HG03025 (cell line): ENCODE measurements around the gene FGF23.

ENCODE experiments used
- ATAC-seq: cut with Tn5 transposase; IDR thresholded peaks from one replicate; pipeline ENCODE4 v1.9.1; 2021; ENCODE audit warnings: mild to moderate bottlenecking, moderate library complexity; ENCODE audit not compliant: unreplicated experiment, low FRiP score

FGF23 gene

DNA sequence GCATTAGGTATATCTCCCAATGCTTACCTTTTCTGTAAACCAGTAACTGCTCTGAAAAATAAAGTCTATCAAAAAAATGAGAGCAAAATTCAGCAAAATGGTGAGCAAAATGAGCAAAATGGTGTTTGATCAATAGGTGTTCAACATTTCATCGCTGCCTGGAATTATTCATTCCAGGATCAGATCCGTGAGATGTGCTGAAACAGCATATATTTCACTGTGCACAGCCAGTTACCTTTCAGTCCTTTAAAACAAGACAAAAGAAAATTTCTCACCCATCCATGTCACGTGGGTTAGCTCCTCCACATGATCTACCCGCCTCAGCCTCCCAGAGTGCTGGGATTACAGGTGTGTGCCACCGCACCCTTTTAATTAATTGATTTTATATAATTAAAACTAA, 8.1 kb upstream of the FGF23 start:
- no peak for ATAC-seq

DNA sequence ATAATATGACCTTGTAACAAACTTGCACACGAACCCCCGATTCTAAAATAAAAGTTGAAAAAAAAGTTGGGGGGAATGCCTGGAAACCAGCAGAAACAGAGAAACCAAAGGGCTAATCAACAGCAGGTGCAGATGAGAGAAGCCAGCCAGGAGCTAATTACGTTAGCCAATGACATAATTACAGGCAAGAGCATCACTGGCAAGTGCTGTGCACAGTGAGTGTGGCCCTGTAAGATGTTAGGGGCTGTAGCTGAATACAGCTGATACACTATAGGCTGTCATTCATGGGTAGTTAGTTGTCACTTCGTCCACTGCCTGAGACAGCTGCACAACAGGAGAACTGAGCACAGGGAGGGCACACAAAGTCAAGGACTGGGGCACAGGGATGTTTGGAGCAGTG, 7.3 kb upstream of the FGF23 start:
- ATAC-seq: no peak

DNA sequence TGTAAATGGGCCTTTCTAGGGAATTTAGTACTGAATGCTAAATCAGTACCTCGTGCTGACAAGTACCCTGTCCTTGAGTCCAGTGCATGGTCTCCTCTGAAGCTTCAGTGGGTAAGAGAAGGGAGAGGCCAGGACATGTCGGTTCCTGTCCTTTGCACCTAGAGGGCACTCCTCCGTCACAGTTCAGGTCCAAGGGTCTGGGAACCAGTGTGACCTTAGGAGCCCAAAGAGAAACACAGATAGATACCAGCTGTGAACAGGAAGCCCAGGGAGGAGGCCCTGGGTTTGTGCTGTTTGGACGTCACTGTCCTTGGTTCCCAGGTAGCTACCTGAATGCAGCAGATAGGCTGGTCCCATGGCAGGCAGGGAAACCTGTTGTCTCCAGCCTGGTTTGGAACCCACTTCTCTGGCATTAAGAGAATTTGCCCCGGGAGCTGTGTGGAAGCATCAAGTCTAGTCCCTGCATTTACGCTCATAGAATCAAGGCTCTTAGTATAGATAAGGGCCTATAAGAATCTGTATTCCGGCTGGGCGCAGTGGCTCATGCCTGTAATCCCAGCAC, 3.9 kb upstream of the FGF23 start:
- ATAC-seq: no peak

DNA sequence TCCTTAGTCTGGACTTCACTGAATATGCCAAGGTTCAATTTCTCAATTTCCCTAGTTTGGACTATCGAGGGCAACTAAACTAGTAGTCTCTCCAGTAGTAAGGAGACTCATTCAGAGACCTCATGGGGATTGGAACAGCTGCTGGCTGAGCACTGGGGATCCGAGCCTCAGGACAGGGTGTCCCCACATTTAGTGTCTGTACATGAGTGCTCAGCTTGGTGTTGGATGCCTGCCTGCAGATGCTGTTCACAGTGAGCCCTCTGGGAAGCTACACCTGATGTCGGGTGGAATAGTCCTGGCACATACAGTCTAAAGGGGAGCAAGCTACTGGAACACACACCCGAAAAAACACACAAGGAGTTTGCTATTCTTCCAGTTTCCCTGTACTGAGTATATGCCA, 820 bp upstream of the FGF23 start:
- ATAC-seq: no peak

DNA sequence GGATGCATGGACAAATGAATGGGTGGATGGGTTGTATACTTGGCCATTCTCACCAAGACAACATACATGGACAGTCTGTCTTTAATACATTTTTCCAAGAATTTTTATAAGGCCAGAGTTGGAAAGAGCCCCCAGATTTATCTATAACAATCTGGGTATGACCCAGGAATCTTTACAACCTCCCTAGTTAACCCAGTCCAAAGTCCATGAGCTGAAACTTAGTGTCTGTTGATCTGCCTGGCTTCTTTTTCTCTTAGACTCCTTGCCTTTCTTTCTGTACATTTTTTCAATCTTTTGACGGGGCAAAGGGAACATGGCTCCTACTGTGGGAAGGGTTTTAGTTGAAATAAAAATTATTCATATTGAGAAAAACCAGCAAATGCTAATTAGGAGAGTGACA, 740 bp downstream of the FGF23 start:
- ATAC-seq: no peak

DNA sequence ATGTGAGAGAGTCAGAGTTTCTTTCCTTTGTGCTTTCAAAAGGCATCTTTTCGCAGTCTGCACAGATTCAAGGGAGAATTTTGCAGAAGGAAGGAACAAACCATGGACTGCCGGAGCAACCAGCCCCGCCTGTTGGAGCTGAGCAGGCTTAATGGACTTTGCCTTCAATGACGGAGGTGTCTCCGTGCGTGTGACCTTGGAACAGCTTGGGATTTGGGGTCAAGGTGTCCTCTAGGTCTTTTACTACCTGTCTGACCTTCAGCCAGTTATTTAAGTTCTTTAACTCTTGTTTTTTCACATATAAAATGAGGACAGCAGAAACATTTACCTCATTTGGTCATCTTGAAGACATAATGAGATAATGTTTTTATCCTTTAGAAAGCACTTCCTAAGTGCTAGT, 4.1 kb downstream of the FGF23 start:
- ATAC-seq: no peak

DNA sequence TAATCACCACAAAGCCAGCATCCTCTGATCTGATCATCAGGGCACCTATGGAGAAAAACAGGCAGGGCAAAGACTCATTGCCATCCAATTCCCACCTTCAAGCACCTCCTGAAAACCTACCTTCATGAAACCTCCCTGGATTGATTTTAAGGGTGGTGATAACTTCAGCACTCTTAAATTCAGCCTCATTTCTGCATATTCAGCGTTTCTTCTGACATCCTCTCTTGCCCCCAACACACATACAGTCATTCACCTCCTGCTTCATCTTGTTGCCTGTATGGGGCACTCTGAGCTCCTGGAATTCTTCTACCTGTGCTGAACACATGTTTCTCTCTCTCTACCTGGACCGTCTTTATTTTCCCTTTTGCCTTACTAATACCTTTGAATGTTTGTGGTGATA, 6.9 kb downstream of the FGF23 start:
- ATAC-seq: no peak

DNA sequence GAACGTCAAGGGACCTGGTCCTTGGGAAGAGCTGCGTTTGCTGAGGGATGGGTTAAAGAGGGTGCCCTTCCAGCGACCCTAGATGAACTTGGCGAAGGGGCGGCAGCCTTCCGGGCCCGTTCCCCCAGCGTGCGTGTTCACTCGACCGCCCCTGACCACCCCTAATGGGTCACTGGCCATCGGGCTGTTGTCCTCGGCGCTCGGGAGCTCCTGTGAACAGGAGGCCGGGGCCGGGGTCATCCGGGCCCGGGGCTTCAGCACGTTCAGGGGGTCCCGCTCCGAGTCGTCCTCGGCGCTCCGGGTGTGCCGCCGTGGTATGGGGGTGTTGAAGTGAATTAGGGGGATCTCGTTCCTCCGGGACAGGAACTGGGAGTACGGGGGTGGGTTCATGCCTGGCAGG, 9.2 kb downstream of the FGF23 start:
- ATAC-seq: no peak

DNA sequence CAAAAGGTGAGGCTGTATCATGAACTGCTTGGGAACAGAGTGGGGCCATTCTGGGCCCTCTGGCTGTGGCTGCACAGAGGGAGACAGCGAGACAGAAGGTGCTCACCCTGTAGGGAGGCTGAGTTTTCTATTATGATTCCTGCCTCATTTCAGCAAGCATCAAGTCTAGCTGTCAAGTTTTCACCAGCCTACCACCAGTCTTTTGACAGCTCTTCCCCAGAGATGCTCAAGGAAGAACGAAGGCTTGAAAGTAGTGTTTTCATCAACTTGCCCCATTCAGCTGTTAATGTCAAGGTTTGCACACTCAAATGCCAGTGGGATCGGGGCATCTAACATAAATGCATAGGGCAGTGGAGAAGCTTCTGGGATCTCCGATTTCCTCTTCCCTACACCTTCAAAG, 10.0 kb downstream of the FGF23 start:
- ATAC-seq: no peak

DNA sequence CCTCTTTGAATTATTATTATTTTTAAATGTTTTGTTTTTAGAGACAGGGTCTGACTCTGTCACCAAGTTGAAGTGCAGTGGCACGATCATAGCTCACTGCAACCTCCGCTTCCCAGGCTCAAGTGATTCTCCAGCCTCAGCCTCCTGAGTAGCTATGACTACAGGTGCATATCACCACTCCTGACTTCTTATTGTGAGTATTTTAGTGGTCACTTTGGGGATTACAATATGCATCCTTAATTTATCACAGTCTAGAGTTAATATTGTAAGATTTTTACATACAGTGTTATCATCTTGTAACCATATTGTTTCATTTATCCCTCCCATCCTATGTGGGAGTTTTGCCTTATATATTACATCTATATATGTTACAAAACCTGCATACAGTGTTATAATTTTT, 13.4 kb downstream of the FGF23 start:
- no peak for ATAC-seq

DNA sequence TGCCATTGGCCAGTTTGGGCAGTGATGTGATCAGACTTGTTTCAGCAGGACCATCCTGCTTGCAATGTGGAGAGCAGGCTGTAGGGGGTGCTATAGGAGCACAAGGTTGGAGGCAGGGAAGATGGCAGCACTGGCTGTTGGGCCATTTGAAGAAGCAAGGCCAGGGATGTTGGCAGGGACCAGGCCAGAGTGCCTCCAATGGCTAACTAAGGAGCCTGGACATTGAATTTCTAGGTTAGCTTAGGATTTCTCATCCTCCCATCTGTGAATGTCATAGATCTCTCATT, 23.5 kb downstream of the FGF23 start:
- ATAC-seq: no peak

DNA sequence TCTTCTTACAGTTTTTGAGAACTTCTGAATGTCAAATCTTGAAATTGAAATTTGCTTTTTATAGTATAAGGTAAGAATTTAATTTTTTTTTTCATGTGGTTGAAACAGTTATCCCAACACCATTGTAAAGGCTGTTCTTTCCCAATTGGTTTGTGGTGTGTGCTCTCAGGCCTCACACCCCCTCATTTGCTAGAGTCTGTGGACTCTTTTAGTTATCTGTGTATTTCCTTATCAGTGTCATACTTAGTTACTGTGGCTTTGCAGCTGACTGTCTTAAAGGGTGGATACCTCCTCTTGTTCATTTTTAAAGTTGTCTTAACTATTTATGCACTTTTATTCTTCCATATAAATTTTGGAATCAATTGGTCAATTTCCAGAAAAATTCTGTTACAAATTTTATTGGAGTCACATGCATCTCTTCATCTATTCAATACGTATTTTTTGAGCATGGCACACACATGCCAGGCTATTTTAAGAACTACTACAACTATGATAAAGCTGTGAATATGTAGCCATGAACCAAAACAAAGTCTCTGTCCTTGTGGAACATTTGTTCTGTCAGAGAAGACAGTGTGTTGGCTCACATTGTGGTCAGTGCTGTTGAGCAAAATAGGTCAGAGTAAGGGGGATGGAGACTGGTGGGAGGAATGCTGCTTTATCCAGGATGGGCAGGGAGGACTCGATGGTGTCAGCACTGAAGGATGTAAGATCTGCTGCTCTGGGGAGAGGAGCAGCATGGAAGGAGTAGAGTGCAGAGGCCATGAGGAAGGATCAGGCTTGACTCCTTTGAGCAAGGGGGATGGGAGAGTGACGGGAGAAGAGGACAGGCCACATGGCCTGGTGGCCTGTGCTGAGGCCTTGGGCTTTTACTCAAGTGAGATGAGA, 24.1 kb downstream of the FGF23 start:
- ATAC-seq: no peak

DNA sequence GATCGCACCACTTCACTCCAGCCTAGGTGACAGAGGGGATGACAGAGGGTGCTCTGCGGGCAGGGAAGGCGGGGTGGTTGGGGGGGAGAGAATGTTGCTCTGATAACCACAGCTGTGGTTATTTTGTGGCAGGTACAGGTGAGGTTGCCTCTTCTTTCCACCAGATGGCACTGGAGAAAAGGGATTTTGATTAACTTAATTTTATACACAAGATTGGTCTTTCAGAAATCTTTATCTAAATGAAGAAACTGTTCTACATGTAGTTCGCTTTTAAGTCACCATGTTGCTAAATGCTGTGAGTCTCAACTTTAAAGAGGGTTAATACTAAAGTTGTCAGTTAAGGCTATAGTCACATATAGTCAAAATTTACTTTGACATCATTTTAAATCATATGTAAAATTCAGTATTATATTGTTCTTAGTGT, 25.7 kb downstream of the FGF23 start:
- ATAC-seq: no peak

DNA sequence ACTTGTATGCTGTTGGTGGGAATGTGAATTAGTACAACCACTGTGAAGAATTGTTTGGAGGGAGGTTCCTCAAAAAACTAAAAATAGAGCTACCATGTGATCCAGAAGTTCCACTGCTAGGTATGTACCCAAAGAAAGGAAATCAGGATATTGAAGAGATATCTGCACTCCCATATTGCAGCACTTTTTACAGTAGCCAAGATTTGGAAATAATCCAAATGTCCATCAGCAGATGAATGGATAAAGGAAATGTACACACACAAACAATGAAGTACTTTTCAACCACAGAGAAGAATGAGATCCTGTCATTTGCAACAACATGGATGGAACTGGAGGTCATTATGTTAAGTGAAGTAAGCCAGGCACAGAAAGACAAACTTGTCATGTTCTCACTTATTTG, 32.6 kb downstream of the FGF23 start:
- no peak for ATAC-seq

DNA sequence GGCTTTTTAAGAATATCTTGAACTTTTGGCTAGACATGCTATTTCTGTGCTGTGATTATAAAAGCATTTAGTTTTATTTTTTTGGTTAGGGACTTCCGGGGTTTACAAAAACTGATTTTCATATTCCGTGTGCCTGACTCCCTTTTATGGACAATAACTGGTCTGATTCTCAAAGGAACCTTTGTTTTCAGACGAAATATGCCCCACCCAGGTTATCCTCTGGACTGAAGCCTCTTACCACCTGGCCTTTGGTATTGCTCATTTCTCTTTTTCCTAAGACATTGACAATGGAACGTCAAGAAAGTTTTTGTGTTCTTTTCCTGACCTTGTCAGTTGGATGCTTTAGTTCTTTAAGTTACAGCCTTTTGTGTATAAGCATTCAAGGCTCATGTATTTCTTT, 47.7 kb downstream of the FGF23 start:
- no peak for ATAC-seq

DNA sequence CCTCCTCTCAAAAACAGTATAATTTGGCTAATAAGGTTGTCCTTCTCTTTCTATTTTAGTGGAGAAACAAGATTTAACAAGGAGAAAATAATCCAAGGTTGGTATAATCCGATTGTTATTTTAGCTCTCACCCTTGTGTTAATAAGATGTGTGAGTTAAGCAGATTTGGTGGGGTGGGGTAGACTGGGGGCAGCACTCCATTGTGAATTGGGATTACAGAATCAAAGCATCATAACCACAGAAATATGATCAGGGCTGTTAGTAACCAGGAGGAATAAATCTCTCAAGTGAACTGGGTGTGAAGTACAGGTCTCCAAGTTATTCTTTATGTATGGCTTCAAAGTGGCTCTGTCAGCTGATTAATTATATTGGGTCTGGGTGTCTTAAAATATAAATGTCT, 48.3 kb downstream of the FGF23 start:
- no peak for ATAC-seq

DNA sequence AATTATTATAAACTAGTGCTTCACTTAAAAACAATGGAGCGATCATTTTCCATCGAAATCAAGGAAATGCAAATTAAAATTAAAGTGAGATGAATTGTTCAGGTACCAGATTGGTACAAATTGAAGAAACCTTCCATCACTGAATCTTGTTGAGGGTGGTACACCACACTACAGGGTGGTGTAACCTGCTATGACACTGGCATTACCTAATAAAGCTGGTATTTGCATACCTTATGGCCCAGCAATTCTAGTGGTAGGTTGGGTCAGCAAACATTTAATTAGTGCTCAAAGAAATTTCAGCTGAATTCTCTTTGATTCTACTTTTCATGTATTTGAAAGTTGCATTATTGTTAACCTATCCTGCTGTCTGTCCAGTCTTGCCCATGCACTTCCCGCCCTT, 49.3 kb downstream of the FGF23 start:
- no peak for ATAC-seq

DNA sequence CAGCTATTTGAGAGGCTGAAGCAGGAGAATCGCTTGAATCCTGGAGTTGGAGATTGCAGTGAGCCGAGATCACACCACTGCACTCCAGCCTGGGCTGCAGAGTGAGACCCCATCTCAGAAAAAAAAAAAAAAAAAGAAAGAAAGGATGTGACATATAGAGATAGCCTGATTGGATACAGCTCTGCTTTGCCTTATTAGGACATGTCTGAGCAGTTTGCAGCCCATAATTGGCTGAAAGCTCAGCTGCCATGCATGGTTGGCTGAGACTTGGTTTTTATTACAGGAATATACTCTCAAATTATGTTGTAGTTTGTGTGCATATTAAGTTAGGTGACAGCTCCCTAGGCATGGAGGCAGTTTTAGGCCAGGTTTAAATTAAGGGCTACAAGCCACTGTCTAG, 52.2 kb downstream of the FGF23 start:
- ATAC-seq: no peak

DNA sequence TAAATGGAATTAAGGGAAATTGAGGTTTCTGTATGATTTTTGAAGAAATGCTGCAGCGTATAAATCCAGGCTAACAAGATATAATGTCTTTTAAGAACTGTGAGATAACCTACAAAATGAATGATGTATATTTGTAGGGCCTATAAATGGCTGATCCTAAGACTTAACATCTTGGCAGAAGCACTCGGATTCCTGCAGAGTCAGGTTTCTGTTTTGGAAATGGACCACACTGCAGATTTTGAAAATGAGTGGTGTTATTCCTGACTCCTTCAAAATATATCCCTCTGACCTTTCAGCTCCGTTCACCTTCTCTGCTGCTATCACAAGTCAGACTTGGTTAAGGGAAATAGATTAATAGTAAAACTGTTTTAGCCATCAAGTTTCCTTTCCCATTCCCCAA, 53.5 kb downstream of the FGF23 start:
- no peak for ATAC-seq

DNA sequence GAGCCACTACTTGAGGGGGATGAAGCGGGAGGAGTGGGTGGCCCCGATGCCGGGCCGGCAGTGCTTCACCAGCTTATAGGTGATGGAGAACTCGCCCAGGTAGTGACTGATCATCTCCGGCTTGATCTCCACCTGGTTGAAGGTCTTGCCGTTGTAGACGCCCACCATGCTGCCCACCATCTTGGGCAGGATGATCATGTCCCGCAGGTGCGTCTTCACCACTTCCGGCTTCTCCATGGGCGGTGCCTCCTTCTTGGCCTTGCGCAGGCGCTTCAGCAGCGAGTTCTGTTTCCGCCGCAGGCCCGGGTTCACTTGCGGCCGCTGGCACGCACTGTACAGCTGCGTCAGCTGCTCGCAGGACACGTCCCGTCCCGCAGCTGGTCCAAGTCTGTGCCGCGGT, 55.1 kb downstream of the FGF23 start:
- no peak for ATAC-seq

DNA sequence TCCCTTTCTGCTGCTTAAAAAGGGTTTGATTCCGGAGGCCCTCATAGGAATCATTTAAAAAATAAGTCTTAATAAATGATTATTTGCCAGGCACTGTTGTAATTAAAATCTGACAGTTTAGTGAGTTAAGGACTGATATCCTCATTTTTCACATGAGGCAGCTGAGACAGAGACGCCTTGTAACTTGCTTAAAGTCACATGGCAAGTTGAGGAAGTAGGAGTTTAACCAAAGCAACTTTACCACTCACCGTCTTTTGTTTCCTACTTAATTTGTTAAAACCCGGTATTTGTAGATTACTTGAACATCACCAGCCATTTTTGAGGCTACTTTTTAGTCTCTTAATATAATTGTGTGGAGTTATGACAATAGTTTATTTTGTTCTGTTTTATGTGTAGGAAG, 56.1 kb downstream of the FGF23 start:
- ATAC-seq: no peak

DNA sequence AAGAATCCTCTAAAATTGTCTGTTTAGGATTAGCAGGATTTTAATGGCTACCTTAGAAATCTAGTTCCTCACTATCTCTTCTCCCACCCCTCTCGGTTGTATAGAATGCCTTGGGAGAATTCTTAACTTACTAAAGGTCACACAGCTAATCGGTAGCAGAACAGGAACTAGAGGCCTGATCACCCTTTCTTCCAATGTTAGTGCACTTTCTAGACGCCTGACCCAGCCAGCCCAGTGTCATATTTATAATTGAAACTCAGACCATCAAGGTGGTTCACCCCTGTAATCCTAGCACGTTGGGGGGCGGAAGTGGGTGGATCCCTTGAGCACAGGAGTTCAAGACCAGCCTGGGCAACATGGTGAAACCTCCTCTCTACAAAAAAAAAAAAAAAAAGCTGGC, 56.8 kb downstream of the FGF23 start:
- no peak for ATAC-seq
